ENCODE data around the gene NDUFS2. TPM values are rescaled to one million over a fixed set of nuclear protein-coding genes. Genes with fewer than 3 reads are reported as not detected.

The NDUFS2 gene
- total RNA-seq, 4 donors from 2014 or later, result 82.6 to 209 (median 144) TPM

- no peak for DNase-seq
- Histone ChIP-seq H3K27me3 (no peaks in the 10 kb centered on the region), H3K9me3 (no peaks in the 10 kb centered on the region), H3K4me3 (peak overlapping the region in 2 of 4 donors; percentile 67 to 81), H3K4me1 (peaks cover 0 to 33% (median 18%) of the 10 kb centered on the region in 4 donors), H3K27ac (peak overlapping the region; percentile 37 to 91 (median 86)), H3K36me3 (peaks cover 0 to 32% (median 12%) of the 10 kb centered on the region in 4 donors)
- intact Hi-C loops (cut with DNase I; ENCODE audit: low total_unique reads) (no loop called here), in situ Hi-C loops (cut with MboI; ENCODE audit: low pct_ligation_motif_present in 1 of 4, low pct_unique_long_range_greater_than_20kb in 1 of 4, low sequenced_read_pairs in 3 of 4) (no loop called here)
- no peak for TF ChIP-seq POLR2A (IDR thresholded peaks at IDR 0.05)
- TF ChIP-seq EP300 (IDR thresholded peaks at IDR 0.05; ENCODE audit: low read depth), result no peak
- TF ChIP-seq CTCF (IDR thresholded peaks at IDR 0.05), result no peak
- TF ChIP-seq POLR2AphosphoS5 (IDR thresholded peaks at IDR 0.05), result no peak
- WGBS, 2 donors (ENCODE audit: low coverage in 1 of 2), result 72% methylated on average over 3 to 10 of the region's 10 CpGs
These were observed 26.3 kb upstream of the NDUFS2 start for GRCh38 chr1:161175771-161176453.

- in situ Hi-C loops (cut with MboI; ENCODE audit: low pct_ligation_motif_present in 1 of 4, low pct_unique_long_range_greater_than_20kb in 1 of 4, low sequenced_read_pairs in 3 of 4) (no loop called here), intact Hi-C loops (cut with DNase I; ENCODE audit: low total_unique reads) (no loop called here)
- no peak for TF ChIP-seq POLR2AphosphoS5 (IDR thresholded peaks at IDR 0.05)
- no peak for TF ChIP-seq POLR2A (IDR thresholded peaks at IDR 0.05)
- TF ChIP-seq CTCF (IDR thresholded peaks at IDR 0.05), result no peak
- no peak for TF ChIP-seq EP300 (IDR thresholded peaks at IDR 0.05; ENCODE audit: low read depth)
- DNase-seq, result no peak
- H3K36me3 ChIP-seq, result peaks cover 0 to 27% (median 9%) of the 10 kb centered on the region in 4 donors
- no peaks in the 10 kb centered on the region for H3K27me3 ChIP-seq
- no peaks in the 10 kb centered on the region for H3K9me3 ChIP-seq
- peaks cover 0 to 36% (median 18%) of the 10 kb centered on the region in 4 donors for H3K4me1 ChIP-seq
- H3K27ac ChIP-seq, result peak overlapping the region; percentile 83 to 91 (median 88)
- peak overlapping the region; percentile 59 to 81 (median 64) for H3K4me3 ChIP-seq
- WGBS, 2 donors (ENCODE audit: low coverage in 1 of 2), result 14 to 27% methylated on average over 2 to 17 of the region's 17 CpGs
These were observed 25.6 kb upstream of the NDUFS2 start for GRCh38 chr1:161176468-161177111.

- in situ Hi-C loops (cut with MboI; ENCODE audit: low pct_ligation_motif_present in 1 of 4, low pct_unique_long_range_greater_than_20kb in 1 of 4, low sequenced_read_pairs in 3 of 4) (no loop called here), intact Hi-C loops (cut with DNase I; ENCODE audit: low total_unique reads) (no loop called here)
- Histone ChIP-seq H3K9me3 (no peaks in the 10 kb centered on the region), H3K27me3 (no peaks in the 10 kb centered on the region), H3K27ac (peak within 1 kb of the TSS; percentile 83 to 91 (median 88)), H3K4me3 (peak within 1 kb of the TSS; percentile 59 to 81 (median 64)), H3K36me3 (peaks cover 0 to 20% (median 6%) of the 10 kb centered on the region in 4 donors), H3K4me1 (peaks cover 0 to 41% (median 18%) of the 10 kb centered on the region in 4 donors)
- DNase-seq, result peak; percentile 94
- TF ChIP-seq POLR2AphosphoS5 (IDR thresholded peaks at IDR 0.05) (peak; percentile 77 to 88 (median 88)), EP300 (IDR thresholded peaks at IDR 0.05; ENCODE audit: low read depth) (no peak), POLR2A (IDR thresholded peaks at IDR 0.05) (peak; percentile 83), CTCF (IDR thresholded peaks at IDR 0.05) (peak in 1 of 5 experiments; percentile 25)
- WGBS, 2 donors (ENCODE audit: low coverage in 1 of 2), result 5 to 40% methylated on average over 3 to 50 of the region's 50 CpGs
These were observed 24.8 kb upstream of the NDUFS2 start, which contains the start of gene B4GALT3 for GRCh38 chr1:161177112-161177935. Gene B4GALT3, minus strand, starts transcription at chr1:161177507. Its CDS starts 1,447 bp downstream, at chr1:161176060.

GRCh38 chr1:161177936-161178244 lies 24.3 kb upstream of the NDUFS2 start:
- H3K4me1 ChIP-seq, result peaks cover 0 to 35% (median 18%) of the 10 kb centered on the region in 4 donors
- peak overlapping the region; percentile 83 to 91 (median 88) for H3K27ac ChIP-seq
- in situ Hi-C loops (cut with MboI; ENCODE audit: low pct_ligation_motif_present in 1 of 4, low pct_unique_long_range_greater_than_20kb in 1 of 4, low sequenced_read_pairs in 3 of 4) (no loop called here), intact Hi-C loops (cut with DNase I; ENCODE audit: low total_unique reads) (no loop called here)
- no peaks in the 10 kb centered on the region for H3K27me3 ChIP-seq
- peak overlapping the region in 3 of 4 donors; percentile 62 to 81 (median 67) for H3K4me3 ChIP-seq
- WGBS, 2 donors (ENCODE audit: low coverage in 1 of 2), result 36 to 55% methylated on average over 9 of the region's 9 CpGs
- DNase-seq, result no peak
- TF ChIP-seq EP300 (IDR thresholded peaks at IDR 0.05; ENCODE audit: low read depth) (no peak), CTCF (IDR thresholded peaks at IDR 0.05) (no peak)
- no peaks in the 10 kb centered on the region for H3K9me3 ChIP-seq
- H3K36me3 ChIP-seq, result peaks cover 0 to 18% (median 5%) of the 10 kb centered on the region in 4 donors
